ENCODE measurements around the gene FYN.
"Not testable (repeated sequence)": the region's sequence is repeated elsewhere in the genome, so short reads cannot be mapped to it uniquely, and the experiment has no call there.

FYN gene

GRCh38 chr6:111651185-111652034 lies 221.8 kb downstream of the FYN start:
- DNase-seq = no peak

GRCh38 chr6:111650049-111650448 lies 223.2 kb downstream of the FYN start:
- DNase-seq = no peak

DNA sequence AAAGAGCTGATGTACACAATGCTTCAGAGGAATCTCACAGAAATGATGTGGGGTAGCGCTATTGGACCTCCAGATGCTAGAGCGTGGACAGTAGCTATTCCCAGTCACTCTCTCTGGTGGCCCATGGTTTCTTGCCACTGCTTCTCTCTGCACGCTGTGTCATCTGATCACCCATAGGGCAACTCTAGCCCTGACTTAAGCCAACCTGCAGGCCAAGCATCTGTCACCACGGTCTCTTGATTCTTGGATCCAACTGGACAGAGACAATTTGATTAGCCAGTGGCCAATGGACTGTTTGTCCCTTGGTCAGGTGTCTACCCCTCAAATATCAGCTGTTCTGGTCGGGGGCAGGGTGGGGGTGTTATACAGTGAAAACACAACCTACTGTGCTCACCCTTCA lies 225.2 kb downstream of the FYN start:
- no peak for DNase-seq

- DNase-seq = no peak
Observed at GRCh38 chr6:111646942-111647341, 226.3 kb downstream of the FYN start.

GRCh38 chr6:111646034-111646433 lies 227.2 kb downstream of the FYN start:
- no peak for DNase-seq

GRCh38 chr6:111644893-111645430 lies 228.3 kb downstream of the FYN start:
- DNase-seq = no peak

DNA sequence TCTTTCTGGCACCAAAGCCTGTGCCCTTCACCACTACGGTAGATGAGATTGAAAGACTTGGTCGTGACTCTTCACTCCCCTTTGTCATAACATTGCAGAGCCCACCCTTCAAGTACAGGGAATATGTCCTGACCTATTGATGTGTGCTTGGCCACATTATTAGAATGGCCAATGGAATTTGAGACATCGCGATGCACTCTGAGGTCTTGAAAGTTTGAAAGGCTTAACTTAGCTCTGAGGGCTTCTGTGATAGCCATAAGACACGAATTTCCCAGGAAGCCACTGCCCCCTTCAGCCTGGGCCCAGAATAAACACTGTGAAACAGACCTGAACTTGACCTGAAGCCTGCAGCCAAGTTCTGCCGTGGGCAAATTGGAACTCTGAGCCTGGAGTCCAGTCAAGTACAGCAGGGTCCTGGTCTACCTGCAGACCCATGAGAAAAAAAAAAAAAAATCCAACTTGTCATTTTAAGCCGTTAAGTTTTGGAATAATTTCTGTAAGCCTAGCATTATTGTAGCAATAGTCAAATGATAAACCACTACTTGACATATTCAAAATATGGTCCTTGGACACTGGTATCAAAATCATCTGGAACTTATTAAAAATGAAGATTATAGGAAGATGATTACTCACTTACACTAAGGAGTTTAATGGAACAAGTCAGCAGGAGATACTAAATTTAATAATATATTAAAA lies 230.6 kb downstream of the FYN start:
- peak; percentile 74 for DNase-seq

DNA sequence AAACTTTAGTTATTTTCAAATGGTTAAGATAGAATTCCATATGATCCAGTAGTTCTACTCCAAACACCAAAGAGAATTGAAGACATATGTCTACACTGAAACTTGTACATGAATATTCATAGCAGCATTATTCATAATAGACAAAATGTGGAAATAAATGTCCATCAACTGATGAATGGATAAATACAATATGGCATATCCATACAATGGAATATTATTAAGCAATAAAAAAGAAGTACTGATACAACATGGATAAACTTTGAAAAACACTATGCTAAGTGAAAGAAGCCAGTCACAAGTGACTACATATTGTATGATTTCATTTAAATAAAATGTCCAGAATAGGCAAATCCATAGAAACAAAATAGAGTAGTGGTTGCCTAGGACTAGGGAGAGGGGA lies 234.0 kb downstream of the FYN start:
- no peak for DNase-seq

DNA sequence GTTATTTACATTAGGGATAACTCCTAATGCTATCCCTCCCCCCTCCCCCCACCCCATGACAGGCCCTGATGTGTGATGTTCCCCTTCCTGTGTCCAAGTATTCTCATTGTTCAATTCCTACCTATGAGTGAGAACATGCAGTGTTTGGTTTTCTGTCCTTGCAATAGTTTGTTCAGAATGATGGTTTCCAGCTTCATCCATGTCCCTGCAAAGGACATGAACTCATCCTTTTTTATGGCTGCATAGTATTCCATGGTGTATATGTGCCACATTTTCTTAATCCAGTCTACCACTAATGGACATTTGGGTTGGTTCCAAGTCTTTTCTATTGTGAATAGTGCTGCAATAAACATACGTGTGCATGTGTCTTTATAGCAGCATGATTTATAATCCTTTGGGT lies 238.3 kb downstream of the FYN start:
- not testable (repeated sequence) for DNase-seq

GRCh38 chr6:111633822-111634221 lies 239.4 kb downstream of the FYN start:
- no peak for DNase-seq

DNA sequence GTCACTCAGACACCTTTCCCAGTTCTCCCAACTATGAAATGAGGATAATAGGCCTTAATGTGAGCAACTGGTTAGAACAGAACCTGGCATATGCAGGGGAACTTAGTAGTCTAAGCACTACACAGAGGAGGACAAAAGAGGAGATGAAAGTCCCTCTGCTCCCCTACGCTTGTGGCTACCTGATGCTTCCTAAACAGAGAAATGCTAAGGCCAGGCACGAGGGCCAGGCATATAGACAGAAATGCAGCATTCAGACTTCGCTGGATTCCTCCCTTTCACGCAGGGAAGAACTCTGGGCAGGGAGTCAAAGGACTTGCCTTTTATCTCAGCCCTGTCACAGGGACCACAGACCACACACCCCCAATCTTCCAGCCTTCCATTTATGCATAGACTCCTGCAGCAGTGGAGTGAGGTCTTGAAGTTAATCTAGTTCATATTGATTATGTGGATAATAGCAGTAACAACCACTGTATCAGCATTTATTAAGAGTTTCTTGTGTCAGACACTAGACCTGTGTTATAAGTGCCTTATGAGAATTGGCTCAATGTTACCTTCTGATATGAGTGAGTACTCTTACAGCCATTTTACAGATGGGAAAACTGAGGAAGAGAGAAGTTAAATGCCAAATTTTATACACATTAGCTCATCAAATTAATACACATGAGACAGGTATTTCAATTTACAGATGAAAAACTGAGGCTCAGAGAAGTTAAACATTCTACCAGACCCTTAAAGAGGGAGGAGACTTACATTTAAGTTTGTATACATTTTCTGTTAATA lies 240.6 kb downstream of the FYN start:
- DNase-seq = no peak

GRCh38 chr6:111631903-111632460 lies 241.3 kb downstream of the FYN start:
- no peak for DNase-seq

GRCh38 chr6:111631018-111631417 lies 242.2 kb downstream of the FYN start:
- DNase-seq = no peak

DNA sequence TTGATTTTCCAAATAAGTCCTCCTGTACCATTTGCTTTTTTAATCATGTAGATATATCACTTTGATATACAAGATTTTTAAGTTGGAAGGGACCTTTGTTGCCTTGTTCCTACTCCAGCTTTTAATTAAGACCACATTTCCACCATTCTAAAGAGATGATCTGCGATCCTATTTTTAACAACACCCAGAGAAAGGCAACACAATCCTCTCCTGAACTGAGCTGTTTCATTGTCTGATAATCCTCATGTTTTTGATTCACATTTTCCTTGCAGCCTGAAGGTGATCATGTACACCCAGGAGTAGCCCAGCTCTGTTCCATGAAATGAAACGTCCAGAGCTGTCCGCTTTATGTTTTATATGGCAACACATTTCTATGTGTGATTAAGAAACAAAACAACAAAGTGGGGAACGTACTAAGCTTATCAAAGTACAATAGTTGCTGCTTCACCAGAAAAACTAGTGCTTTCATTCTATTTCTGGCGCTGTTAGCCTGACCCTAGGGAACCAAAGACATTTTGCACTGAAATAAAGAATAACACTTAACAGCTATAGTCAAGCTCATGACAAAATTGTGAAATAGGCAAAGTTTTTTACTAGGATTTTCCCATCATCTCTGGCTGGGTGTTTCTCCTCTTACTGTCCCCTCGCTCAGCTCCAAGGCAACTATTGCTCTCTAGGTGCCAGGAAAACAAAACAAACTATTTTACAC lies 245.0 kb downstream of the FYN start:
- no peak for DNase-seq

DNA sequence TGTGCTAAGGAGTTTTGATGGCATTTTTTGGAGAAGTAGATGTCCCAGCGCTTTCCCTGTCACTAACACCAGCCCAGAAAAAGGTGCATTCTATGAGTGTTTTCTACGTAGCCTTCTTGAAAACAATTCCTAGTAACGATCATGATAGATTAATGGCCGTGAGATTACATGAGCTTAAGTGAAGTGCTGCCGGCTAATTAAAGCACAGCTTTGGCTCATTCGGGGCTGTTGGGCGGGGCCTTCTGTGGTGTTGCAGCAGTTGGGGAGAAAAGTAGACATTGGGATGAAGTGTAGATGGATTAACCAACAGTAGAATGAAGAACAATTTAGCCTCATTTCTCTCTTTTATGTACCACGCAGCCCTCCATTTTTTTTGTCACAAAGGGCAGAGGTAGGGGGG lies 246.8 kb downstream of the FYN start:
- no peak for DNase-seq

DNA sequence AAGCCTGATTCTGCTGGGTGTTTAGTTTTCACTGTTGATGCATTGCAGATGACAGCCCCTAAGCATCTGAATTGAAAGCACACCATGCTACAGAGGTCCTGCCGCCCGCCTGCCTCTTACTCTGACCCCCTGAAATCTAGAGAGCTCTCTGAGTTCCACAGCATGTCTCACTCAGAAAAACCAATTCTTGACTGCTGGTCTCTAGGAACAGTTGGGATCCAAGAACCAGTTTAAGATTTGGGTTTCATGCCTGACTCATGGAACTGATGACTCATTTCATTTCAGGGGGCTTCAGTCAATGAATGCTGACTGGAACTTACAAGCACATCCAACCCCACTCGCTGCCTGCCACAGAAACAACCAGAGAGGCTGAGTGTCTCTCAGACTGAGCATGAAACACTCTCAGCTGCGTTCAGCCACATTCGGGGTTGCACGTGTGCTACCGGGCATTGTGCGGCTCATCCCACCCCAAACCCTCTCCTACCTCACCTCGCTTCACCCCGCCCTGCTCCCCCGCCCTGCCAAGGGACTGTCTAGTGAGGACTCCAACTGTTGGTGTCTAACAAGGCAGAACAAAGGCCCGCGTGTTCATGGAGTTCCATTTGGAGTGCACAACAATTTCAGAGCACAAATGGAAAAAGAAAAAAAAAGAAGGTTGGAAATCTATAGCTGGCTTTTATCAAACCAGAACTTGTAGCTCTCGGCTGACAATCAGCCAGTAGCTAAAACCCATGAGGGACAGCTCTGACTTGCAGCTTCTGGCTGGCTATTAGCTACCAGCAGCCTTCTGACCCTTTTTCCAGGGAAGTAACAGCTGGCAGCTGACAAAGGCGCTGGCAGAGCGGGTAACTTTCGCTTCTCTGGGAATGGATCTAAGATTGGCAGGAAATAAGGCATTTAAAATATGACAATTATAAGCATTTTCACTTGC lies 247.5 kb downstream of the FYN start:
- no peak for DNase-seq

GRCh38 chr6:111625099-111625416 lies 248.2 kb downstream of the FYN start:
- no peak for DNase-seq

DNA sequence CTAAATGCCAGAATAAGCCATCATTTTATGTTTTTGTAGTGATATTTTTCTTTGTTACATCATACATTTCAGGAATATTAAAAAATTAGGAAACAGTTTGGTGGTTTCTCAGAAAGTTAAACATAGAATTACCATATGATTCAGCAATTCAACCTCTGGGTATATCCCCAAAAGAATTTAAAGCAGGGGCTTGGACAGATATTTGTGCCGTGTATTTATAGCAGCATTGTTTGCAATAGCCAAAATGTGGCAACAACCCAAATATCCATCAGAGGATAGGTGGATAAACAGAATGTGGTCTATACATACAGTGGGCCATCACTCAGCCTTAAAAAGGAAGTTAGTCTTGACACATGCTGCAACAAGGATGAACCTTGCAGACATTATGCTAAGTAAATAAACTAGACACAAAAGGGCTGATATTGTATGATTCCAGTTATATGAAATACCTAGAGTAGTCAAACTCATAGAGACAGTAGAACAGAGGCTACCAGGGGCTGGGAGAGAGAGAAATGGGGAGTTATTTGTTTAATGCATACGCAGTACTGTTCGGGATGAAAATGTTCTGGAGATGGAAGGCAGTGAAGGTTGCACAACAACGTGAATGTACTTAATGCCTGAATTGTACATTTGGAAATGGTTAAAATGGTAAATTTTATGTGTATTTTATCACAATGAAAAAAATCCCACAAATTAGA lies 248.7 kb downstream of the FYN start:
- no peak for DNase-seq

GRCh38 chr6:111623046-111623718 lies 250.1 kb downstream of the FYN start:
- no peak for DNase-seq

DNA sequence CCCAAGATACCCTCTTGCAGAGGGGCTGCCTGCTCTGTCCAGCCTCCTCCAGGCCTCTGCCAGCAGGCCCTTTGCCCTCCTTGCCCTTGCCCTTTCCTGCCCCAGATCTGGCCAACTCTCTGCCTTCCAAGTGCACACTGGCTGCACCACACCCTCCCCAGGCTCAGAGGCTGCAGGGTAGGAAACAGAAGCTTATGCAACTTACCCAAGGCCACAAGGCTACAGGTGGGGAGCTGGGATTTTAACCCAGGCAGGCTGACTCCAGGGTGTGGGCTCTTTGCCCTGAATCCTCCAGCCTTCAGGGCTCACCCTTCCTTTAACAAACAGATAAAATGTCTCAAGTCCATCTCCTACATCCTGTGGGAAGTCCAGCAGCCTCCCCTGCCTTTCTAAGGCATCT lies 253.1 kb downstream of the FYN start:
- no peak for DNase-seq

Measured in islet precursor cell (in vitro differentiated cells).